Purkinje cell (primary cell): Measurements from ENCODE around the gene HTD2. TPM values are rescaled to one million over a fixed set of nuclear protein-coding genes. Genes with fewer than 3 reads are reported as not detected.

ENCODE experiments used
- polyA plus RNA-seq: library from polyadenylated mRNA; unstranded; fragments of >200 nt; fragmentation: Nextera tagmentation; gene quantifications from 2 replicates; pipeline ENCODE4 v1.2.1, GENCODE V29; 2014

Gene HTD2
- 17.9 and 26.9 TPM in 2 replicates for polyA plus RNA-seq

GRCh38 chr3:58305882-58306711 is at the start of gene HTD2, which contains the start of gene RPP14:
Gene HTD2 (plus strand): TSS chr3:58306520. CDS start chr3:58317614, 11,094 bp downstream.
Gene RPP14 (plus strand): TSS chr3:58306245. CDS start chr3:58310330, 4,085 bp downstream.

GRCh38 chr3:58332575-58333188 is 26.4 kb downstream of the HTD2 start, which contains the start of gene PXK:
Gene PXK (plus strand): TSS chr3:58332892. CDS start chr3:58332989, 97 bp downstream.

Other genes starting within 250 kb of the HTD2 start
- not detected in 2 replicates for gene DNASE1L3, start 95.5 kb upstream of the HTD2 start, polyA plus RNA-seq
- gene ABHD6, start 68.7 kb upstream of the HTD2 start, polyA plus RNA-seq, result 40.2 and 53.3 TPM in 2 replicates
- 11.1 and 14.9 TPM in 2 replicates for gene RPP14, start 275 bp upstream of the HTD2 start, polyA plus RNA-seq
- gene PXK, start 26.4 kb downstream of the HTD2 start, polyA plus RNA-seq, result 19.6 and 20.2 TPM in 2 replicates
- gene PDHB, start 127.3 kb downstream of the HTD2 start, polyA plus RNA-seq, result 253 and 346 TPM in 2 replicates
- 55.9 and 60.2 TPM in 2 replicates for gene KCTD6, start 185.6 kb downstream of the HTD2 start, polyA plus RNA-seq
- 1.3 and 2.4 TPM in 2 replicates for gene ACOX2, start 230.7 kb downstream of the HTD2 start, polyA plus RNA-seq